SK-N-SH (cell line): Measurements from ENCODE around the gene ADAMTS19.

Source experiments
- EP300 ChIP-seq, 2 experiments: IDR thresholded peaks; 2 replicates each; pipeline versions ENCODE4 v1.4.0 to v1.6.1; 2012; ENCODE audit warnings: borderline replicate concordance in 1 of 2, low read depth in 1 of 2, low read length in 1 of 2
- FOXM1 ChIP-seq: IDR thresholded peaks from 2 replicates; pipeline ENCODE4 v1.4.0; 2012; ENCODE audit warnings: low read depth, mild to moderate bottlenecking
- GABPA ChIP-seq: IDR thresholded peaks from 2 replicates; pipeline ENCODE4 v1.4.0; 2012; ENCODE audit warnings: low read depth, mild to moderate bottlenecking
- JUND ChIP-seq: IDR thresholded peaks from 2 replicates; pipeline ENCODE4 v1.4.0; 2012
- POLR2AphosphoS5 ChIP-seq: IDR thresholded peaks from 2 replicates; pipeline ENCODE4 v1.6.1; 2012; ENCODE audit warnings: low read depth, low read length
- RAD21 ChIP-seq: IDR thresholded peaks from 2 replicates; pipeline ENCODE4 v1.6.1; 2012; ENCODE audit warnings: mild to moderate bottlenecking, low read length
- RCOR1 ChIP-seq: fragments of 150-350 bp; IDR thresholded peaks from 2 replicates; pipeline ENCODE4 v1.6.1; 2017; ENCODE audit warnings: antibody characterized with exemption, low read length
- TEAD4 ChIP-seq: IDR thresholded peaks from 2 replicates; pipeline ENCODE4 v1.4.0; 2012; ENCODE audit warnings: mild to moderate bottlenecking, borderline replicate concordance; ENCODE audit not compliant: insufficient read depth
- TF ChIP-seq, protein P1 (sequence below): fragments of 200-600 bp; sonication (generic); IDR thresholded peaks from 2 replicates; pipeline ENCODE4 v1.6.1; 2017; ENCODE audit warnings: antibody characterized with exemption, mild to moderate bottlenecking, moderate library complexity
- TF ChIP-seq, protein P2 (sequence below): IDR thresholded peaks from 2 replicates; pipeline ENCODE4 v1.4.0; 2012; ENCODE audit warnings: low read depth, borderline replicate concordance

DNA sequence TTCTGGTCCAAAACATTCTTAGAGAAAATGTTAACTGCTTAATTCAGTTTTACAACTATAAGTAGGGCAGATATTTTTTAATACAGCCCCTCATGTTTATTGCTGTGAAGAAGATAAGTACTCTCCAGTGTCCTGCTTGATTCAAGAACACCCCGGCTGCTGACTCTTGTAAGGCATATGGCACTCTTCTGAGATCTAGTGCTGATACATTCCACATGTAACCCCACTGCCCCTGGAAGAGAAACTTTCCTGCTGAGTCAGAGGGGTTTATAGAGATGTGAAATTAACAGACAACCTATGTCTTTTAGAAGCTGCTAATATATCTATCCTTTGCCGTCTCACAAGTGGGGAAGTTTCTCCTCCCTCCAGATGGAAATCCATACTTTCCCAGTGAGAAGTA is 286.8 kb downstream of the ADAMTS19 start:
- TF ChIP-seq, protein P1, sequence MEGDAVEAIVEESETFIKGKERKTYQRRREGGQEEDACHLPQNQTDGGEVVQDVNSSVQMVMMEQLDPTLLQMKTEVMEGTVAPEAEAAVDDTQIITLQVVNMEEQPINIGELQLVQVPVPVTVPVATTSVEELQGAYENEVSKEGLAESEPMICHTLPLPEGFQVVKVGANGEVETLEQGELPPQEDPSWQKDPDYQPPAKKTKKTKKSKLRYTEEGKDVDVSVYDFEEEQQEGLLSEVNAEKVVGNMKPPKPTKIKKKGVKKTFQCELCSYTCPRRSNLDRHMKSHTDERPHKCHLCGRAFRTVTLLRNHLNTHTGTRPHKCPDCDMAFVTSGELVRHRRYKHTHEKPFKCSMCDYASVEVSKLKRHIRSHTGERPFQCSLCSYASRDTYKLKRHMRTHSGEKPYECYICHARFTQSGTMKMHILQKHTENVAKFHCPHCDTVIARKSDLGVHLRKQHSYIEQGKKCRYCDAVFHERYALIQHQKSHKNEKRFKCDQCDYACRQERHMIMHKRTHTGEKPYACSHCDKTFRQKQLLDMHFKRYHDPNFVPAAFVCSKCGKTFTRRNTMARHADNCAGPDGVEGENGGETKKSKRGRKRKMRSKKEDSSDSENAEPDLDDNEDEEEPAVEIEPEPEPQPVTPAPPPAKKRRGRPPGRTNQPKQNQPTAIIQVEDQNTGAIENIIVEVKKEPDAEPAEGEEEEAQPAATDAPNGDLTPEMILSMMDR, result no peak
- TF ChIP-seq FOXM1 (no peak), POLR2AphosphoS5 (no peak), JUND (no peak), RCOR1 (no peak), GABPA (no peak), EP300 (IDR thresholded peaks at IDR 0.05; ENCODE audit: borderline replicate concordance in 1 of 2, low read depth in 1 of 2, low read length in 1 of 2) (no peak), RAD21 (no peak), TEAD4 (no peak)
- TF ChIP-seq, protein P2, sequence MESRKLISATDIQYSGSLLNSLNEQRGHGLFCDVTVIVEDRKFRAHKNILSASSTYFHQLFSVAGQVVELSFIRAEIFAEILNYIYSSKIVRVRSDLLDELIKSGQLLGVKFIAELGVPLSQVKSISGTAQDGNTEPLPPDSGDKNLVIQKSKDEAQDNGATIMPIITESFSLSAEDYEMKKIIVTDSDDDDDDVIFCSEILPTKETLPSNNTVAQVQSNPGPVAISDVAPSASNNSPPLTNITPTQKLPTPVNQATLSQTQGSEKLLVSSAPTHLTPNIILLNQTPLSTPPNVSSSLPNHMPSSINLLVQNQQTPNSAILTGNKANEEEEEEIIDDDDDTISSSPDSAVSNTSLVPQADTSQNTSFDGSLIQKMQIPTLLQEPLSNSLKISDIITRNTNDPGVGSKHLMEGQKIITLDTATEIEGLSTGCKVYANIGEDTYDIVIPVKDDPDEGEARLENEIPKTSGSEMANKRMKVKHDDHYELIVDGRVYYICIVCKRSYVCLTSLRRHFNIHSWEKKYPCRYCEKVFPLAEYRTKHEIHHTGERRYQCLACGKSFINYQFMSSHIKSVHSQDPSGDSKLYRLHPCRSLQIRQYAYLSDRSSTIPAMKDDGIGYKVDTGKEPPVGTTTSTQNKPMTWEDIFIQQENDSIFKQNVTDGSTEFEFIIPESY, result no peak
